UCSD-AML1 (cell line): ENCODE data around the gene NUDT17.
A peak's percentile ranks its signal among the peaks of the same experiment; 100 is the strongest.
"Not testable (repeated sequence)": the region's sequence is repeated elsewhere in the genome, so short reads cannot be mapped to it uniquely, and the experiment has no call there.

Experiments
- DNase-seq: peaks from one replicate; lab custom pipeline; 2025; ENCODE audit not compliant: unreplicated experiment; lab: John Stamatoyannopoulos, UW

NUDT17 gene

GRCh38 chr1:145845514-145846161, at the start of gene NUDT17:
Gene NUDT17, plus strand, starts transcription at chr1:145845630. Its CDS starts 11 bp downstream, at chr1:145845641.
- peak; percentile 80 for DNase-seq

- no peak for DNase-seq
These were observed 48.7 kb upstream of the NUDT17 start for GRCh38 chr1:145796753-145797152.

GRCh38 chr1:145799806-145800205, 45.6 kb upstream of the NUDT17 start:
- DNase-seq, result no peak

- no peak for DNase-seq
These were observed 41.0 kb upstream of the NUDT17 start for GRCh38 chr1:145804235-145805045.

GRCh38 chr1:145805057-145805456, 40.4 kb upstream of the NUDT17 start:
- DNase-seq, result no peak

- DNase-seq, result no peak
These were observed 39.0 kb upstream of the NUDT17 start for GRCh38 chr1:145806408-145806807.

GRCh38 chr1:145806844-145807243, 38.6 kb upstream of the NUDT17 start:
- DNase-seq, result no peak

GRCh38 chr1:145812977-145813810, 32.2 kb upstream of the NUDT17 start:
- not testable (repeated sequence) for DNase-seq

GRCh38 chr1:145818095-145818494, 27.3 kb upstream of the NUDT17 start:
- not testable (repeated sequence) for DNase-seq

- DNase-seq, result not testable (repeated sequence)
These were observed 22.6 kb upstream of the NUDT17 start for GRCh38 chr1:145822779-145823331.

- peak; percentile 90 for DNase-seq
These were observed 21.6 kb upstream of the NUDT17 start, which contains the start of the genes POLR3C and RNF115 for GRCh38 chr1:145823565-145824498. Gene POLR3C, plus strand, starts transcription at chr1:145824200. Its CDS starts 1,577 bp downstream, at chr1:145825777. Gene RNF115, minus strand, starts transcription at chr1:145824095. Its CDS starts 222 bp downstream, at chr1:145823873.

- no peak for DNase-seq
These were observed 21.0 kb upstream of the NUDT17 start for GRCh38 chr1:145824499-145824842.

GRCh38 chr1:145826030-145826429, 19.4 kb upstream of the NUDT17 start:
- no peak for DNase-seq

GRCh38 chr1:145827966-145828365, 17.5 kb upstream of the NUDT17 start:
- no peak for DNase-seq

GRCh38 chr1:145828367-145829026, 16.9 kb upstream of the NUDT17 start:
- no peak for DNase-seq

- DNase-seq, result not testable (repeated sequence)
These were observed 14.6 kb upstream of the NUDT17 start for GRCh38 chr1:145830810-145831209.

- DNase-seq, result no peak
These were observed 7.8 kb upstream of the NUDT17 start for GRCh38 chr1:145837656-145838055.

- DNase-seq, result no peak
These were observed 2.4 kb upstream of the NUDT17 start for GRCh38 chr1:145843031-145843430.

GRCh38 chr1:145845144-145845513, 301 bp upstream of the NUDT17 start:
- no peak for DNase-seq
